HepG2 (cell line): Measurements from ENCODE around the gene TXNDC12. TPM values are rescaled to one million over a fixed set of nuclear protein-coding genes. Genes with fewer than 3 reads are reported as not detected.
A peak's percentile ranks its signal among the peaks of the same experiment; 100 is the strongest.

Experiments
- DRAP1 ChIP-seq: IDR thresholded peaks from 2 replicates; pipeline ENCODE4 v1.6.1; 2016; ENCODE audit warnings: missing genetic modification reagents, missing compliant biosample characterization
- ELF3 ChIP-seq: IDR thresholded peaks from 2 replicates; pipeline ENCODE4 v1.6.1; 2016; ENCODE audit warnings: missing genetic modification reagents, missing compliant biosample characterization
- GATA4 ChIP-seq: sonication (generic); IDR thresholded peaks from 2 replicates; pipeline ENCODE4 v1.6.1; 2016; ENCODE audit warnings: antibody characterized with exemption, low read depth, borderline replicate concordance
- HNRNPK ChIP-seq: fragments of 200-400 bp; formaldehyde crosslinking; IDR thresholded peaks from 2 replicates; pipeline ENCODE4 v1.6.1; 2018; ENCODE audit warnings: low read length, low read depth, moderate library complexity, mild to moderate bottlenecking; ENCODE audit not compliant: poor library complexity, severe bottlenecking
- JUN ChIP-seq: sonication (generic); formaldehyde crosslinking; IDR thresholded peaks from 2 replicates; pipeline ENCODE4 v1.4.0; 2020; ENCODE audit warnings: mild to moderate bottlenecking, missing genetic modification reagents
- KDM5B ChIP-seq: sonication (generic); formaldehyde crosslinking; IDR thresholded peaks from 2 replicates; pipeline ENCODE4 v1.4.0; 2020; ENCODE audit warnings: missing genetic modification reagents, mild to moderate bottlenecking, borderline replicate concordance
- NAIF1 ChIP-seq: sonication (generic); formaldehyde crosslinking; IDR thresholded peaks from 2 replicates; pipeline ENCODE4 v1.5.0; 2020; ENCODE audit warnings: mild to moderate bottlenecking, missing genetic modification reagents, borderline replicate concordance
- NFE2L1 ChIP-seq: sonication (generic); formaldehyde crosslinking; IDR thresholded peaks from 2 replicates; pipeline ENCODE4 v1.4.0; 2020; ENCODE audit warnings: missing genetic modification reagents, mild to moderate bottlenecking, borderline replicate concordance
- PRDM4 ChIP-seq: sonication (generic); formaldehyde crosslinking; IDR thresholded peaks from 2 replicates; pipeline ENCODE4 v1.9.0; 2021; ENCODE audit warnings: missing genetic modification reagents, borderline replicate concordance
- SMAD1 ChIP-seq: sonication (generic); formaldehyde crosslinking; IDR thresholded peaks from 2 replicates; pipeline ENCODE4 v1.4.0; 2020; ENCODE audit warnings: missing genetic modification reagents, low read depth, mild to moderate bottlenecking, borderline replicate concordance
- STAT6 ChIP-seq: sonication (generic); formaldehyde crosslinking; IDR thresholded peaks from 2 replicates; pipeline ENCODE4 v1.4.0; 2020; ENCODE audit warnings: missing genetic modification reagents, mild to moderate bottlenecking, borderline replicate concordance
- ZBTB26 ChIP-seq: IDR thresholded peaks from 2 replicates; pipeline ENCODE4 v1.6.1; 2016; ENCODE audit warnings: missing compliant biosample characterization, missing genetic modification reagents, borderline replicate concordance
- ZNF274 ChIP-seq: sonication (generic); formaldehyde crosslinking; IDR thresholded peaks from 2 replicates; pipeline ENCODE4 v1.5.1; 2020; ENCODE audit warnings: mild to moderate bottlenecking, missing genetic modification reagents
- ZNF317 ChIP-seq: sonication (generic); formaldehyde crosslinking; IDR thresholded peaks from 2 replicates; pipeline ENCODE4 v1.5.0; 2020; ENCODE audit warnings: mild to moderate bottlenecking, missing genetic modification reagents
- ZNF572 ChIP-seq: sonication (generic); formaldehyde crosslinking; IDR thresholded peaks from 2 replicates; pipeline ENCODE4 v1.5.1; 2020; ENCODE audit warnings: mild to moderate bottlenecking, missing genetic modification reagents
- ZNF605 ChIP-seq: sonication (generic); formaldehyde crosslinking; IDR thresholded peaks from 2 replicates; pipeline ENCODE4 v1.8.0; 2022; ENCODE audit warnings: mild to moderate bottlenecking, missing genetic modification reagents
- ZUFSP ChIP-seq: sonication (generic); formaldehyde crosslinking; IDR thresholded peaks from 2 replicates; pipeline ENCODE4 v1.9.0; 2021; ENCODE audit warnings: missing genetic modification reagents, mild to moderate bottlenecking, borderline replicate concordance
- polyA plus RNA-seq, 8 experiments: library from polyadenylated mRNA; depleted of rRNA in 3 of 8; stranded (reverse) in 7 of 8; unstranded in 1 of 8; fragments of >200 nt; fragmentation: Illumina TruSeq in 4 of 8; extraction: Trizol in 4 of 8; gene quantifications; 2 replicates each; pipeline versions ENCODE4 v1.2.1 to v1.2.3, GENCODE V29; 2011 to 2016; ENCODE audit warnings: low read depth in 4 of 8, missing spikeins in 1 of 8, mixed read lengths in 1 of 8; ENCODE audit not compliant: insufficient read depth in 1 of 8
- total RNA-seq, 5 experiments: library from RNA; depleted of rRNA; stranded (reverse); fragments of >200 nt; fragmentation: Illumina TruSeq; extraction: Trizol; gene quantifications; 2 replicates each; pipeline ENCODE4 v1.2.3, GENCODE V29; 2016; ENCODE audit warnings: low read depth in 1 of 5

TXNDC12 gene
- total and polyA plus RNA-seq, 2 of the 13 experiments (the other 11 are each of a cell fraction or from before 2014, with no cell fraction given) = 65.6 to 67.2 TPM

GRCh38 chr1:52055066-52055865, at the start of gene TXNDC12 (continued):
- TF ChIP-seq STAT6 (CRISPR knock-in tag) (no peak), ZUFSP (no peak), PRDM4 (CRISPR knock-in tag) (no peak), ZBTB26 (peak; percentile 53; the same call in 1 of the 2 replicates), ELF3 (CRISPR knock-in tag) (peak; percentile 71), SMAD1 (CRISPR knock-in tag) (no peak), DRAP1 (CRISPR knock-in tag) (peak; percentile 92), KDM5B (CRISPR knock-in tag) (peak; percentile 79; the same call in 1 of the 2 replicates), HNRNPK (no peak), NFE2L1 (CRISPR knock-in tag) (no peak), ZNF605 (CRISPR knock-in tag) (peak; percentile 90), JUN (CRISPR knock-in tag) (peak; percentile 20; the same call in 1 of the 2 replicates), ZNF317 (CRISPR knock-in tag) (peak; percentile 51), GATA4 (peak; percentile 75; the same call in 1 of the 2 replicates), ZNF572 (CRISPR knock-in tag) (no peak), NAIF1 (CRISPR knock-in tag) (no peak), ZNF274 (no peak)
